Measurements from ENCODE around the gene YIF1A. TPM values are rescaled to one million over a fixed set of nuclear protein-coding genes. Genes with fewer than 3 reads are reported as not detected.

YIF1A gene
- total and polyA plus RNA-seq, 2 of the 4 experiments (the other 2 are of a cell fraction) = 128 to 207 TPM

GRCh38 chr11:66251809-66252208, 37.1 kb downstream of the YIF1A start:
- Histone ChIP-seq H3K23ac (ENCODE audit: low read depth, low read length) (no peak overlapping the region), H3K9me3 (ENCODE audit: control insufficient read depth, insufficient read depth, low read length) (no peaks in the 10 kb centered on the region), H2BK120ac (ENCODE audit: low read depth, low read length) (no peak overlapping the region), H4K5ac (ENCODE audit: low read depth, low read length) (no peak overlapping the region), H4K8ac (ENCODE audit: low read depth in 2 of 2, low read length in 2 of 2) (no peak overlapping the region), H3K27me3 (ENCODE audit: control insufficient read depth, insufficient read depth, low read length) (no peaks in the 10 kb centered on the region), H2BK20ac (ENCODE audit: low read depth, low read length) (no peak overlapping the region), H2BK5ac (ENCODE audit: low read depth, low read length, poor library complexity, severe bottlenecking) (no peak overlapping the region), H3K18ac (ENCODE audit: low read depth, low read length) (no peak overlapping the region), H2AK9ac (replicated peaks; ENCODE audit: low read depth, low read length, poor library complexity) (no peak overlapping the region), H3K4me1 (ENCODE audit: control insufficient read depth, insufficient read depth, low read length) (peaks cover 2% of the 10 kb centered on the region; the same call in 1 of the 2 replicates), H3K36me3 (ENCODE audit: control insufficient read depth, insufficient read depth, low read length) (peaks cover 10% of the 10 kb centered on the region), H2AFZ (replicated peaks; ENCODE audit: low read length, poor library complexity) (no peak overlapping the region), H2BK15ac (ENCODE audit: low read depth, low read length) (no peak overlapping the region), H2AK5ac (ENCODE audit: low read depth, low read length) (no peak overlapping the region), H3K56ac (ENCODE audit: extremely low read depth, insufficient read depth, low read length) (no peak overlapping the region), H3K4me3 (ENCODE audit: insufficient read depth, low read depth, low read length) (no peak overlapping the region), H4K91ac (ENCODE audit: insufficient read depth, low read depth, low read length) (no peak overlapping the region), H3K79me1 (ENCODE audit: low read depth in 1 of 2, low read length in 2 of 2) (peaks cover 2 to 3% of the 10 kb centered on the region in 2 experiments; a peak in 3 of 4 replicates), H3K9ac (ENCODE audit: low read depth, low read length) (no peak overlapping the region), H3K4ac (ENCODE audit: low read depth, low read length) (no peak overlapping the region), H3K4me2 (ENCODE audit: low read depth, low read length) (no peak overlapping the region), H3K27ac (ENCODE audit: insufficient read depth, low read length) (no peak overlapping the region), H4K20me1 (ENCODE audit: insufficient read depth, low read length) (no peaks in the 10 kb centered on the region), H3K14ac (replicated peaks; ENCODE audit: low read depth, low read length) (no peak overlapping the region), H3K9me1 (ENCODE audit: insufficient read depth, low read length) (peaks cover 11% of the 10 kb centered on the region; the same call in 1 of the 2 replicates)
- DNase-seq (no peak), ATAC-seq (ENCODE audit: low read depth) (no peak)
- ChIA-PET CTCF (no interaction called here), POLR2A (ENCODE audit: unreplicated experiment) (no interaction called here)
- intact Hi-C loops (cut with micrococcal nuclease) = no loop called here
- 96% methylated on average over 4 of the region's 7 CpGs; no CpG with 5 or more reads in 1 of the 2 experiments for whole genome bisulfite sequencing, 2 experiments (ENCODE audit: extremely low coverage in 2 of 2, insufficient read length in 1 of 2)
- in situ Hi-C loops (cut with MboI; ENCODE audit: low sequenced_read_pairs) = no loop called here
- BruUV-seq (replicated peaks) = no TSS peak
- dilution Hi-C loops (cut with HindIII; ENCODE audit: low sequenced_read_pairs, unreplicated experiment) = no loop called here
- no peak for TF ChIP-seq MAZ (IDR thresholded peaks at IDR 0.05; ENCODE audit: borderline replicate concordance, low read depth, low read length)
- no peak for TF ChIP-seq SMC3 (IDR thresholded peaks at IDR 0.05; ENCODE audit: low read depth, low read length)
- no peak for TF ChIP-seq RCOR1 (IDR thresholded peaks at IDR 0.05; ENCODE audit: insufficient replicate concordance, low read length)
- no peak for TF ChIP-seq ELK1 (IDR thresholded peaks at IDR 0.05; ENCODE audit: borderline replicate concordance, low read depth, low read length)
- TF ChIP-seq MXI1 (IDR thresholded peaks at IDR 0.05; ENCODE audit: borderline replicate concordance, low read depth, low read length) = no peak
- no peak for TF ChIP-seq RAD21 (IDR thresholded peaks at IDR 0.05; ENCODE audit: low read length)
- TF ChIP-seq POLR2A (IDR thresholded peaks at IDR 0.05; ENCODE audit: low read depth, low read length) = no peak
- TF ChIP-seq BHLHE40 (IDR thresholded peaks at IDR 0.05; ENCODE audit: low read depth, low read length) = no peak
